Measurements from ENCODE around the gene LUC7L3.
"Not testable (repeated sequence)": the region's sequence is repeated elsewhere in the genome, so short reads cannot be mapped to it uniquely, and the experiment has no call there.

Gene LUC7L3

GRCh38 chr17:50790618-50791017, 71.2 kb downstream of the LUC7L3 start:
- DNase-seq = no peak

- DNase-seq = no peak
These were observed 72.7 kb downstream of the LUC7L3 start for GRCh38 chr17:50792132-50792531.

- DNase-seq = no peak
These were observed 73.6 kb downstream of the LUC7L3 start for GRCh38 chr17:50793007-50793406.

GRCh38 chr17:50794361-50794760, 75.0 kb downstream of the LUC7L3 start:
- DNase-seq = no peak

GRCh38 chr17:50797135-50797810, 77.9 kb downstream of the LUC7L3 start:
- DNase-seq = no peak

GRCh38 chr17:50798424-50799288, 79.3 kb downstream of the LUC7L3 start:
- no peak for DNase-seq

- no peak for DNase-seq
These were observed 80.2 kb downstream of the LUC7L3 start for GRCh38 chr17:50799582-50799981.

GRCh38 chr17:50800196-50800700, 80.8 kb downstream of the LUC7L3 start:
- DNase-seq = no peak

- DNase-seq = no peak
These were observed 83.5 kb downstream of the LUC7L3 start for GRCh38 chr17:50802609-50803571.

GRCh38 chr17:50803676-50804075, 84.3 kb downstream of the LUC7L3 start:
- DNase-seq = no peak

- not testable (repeated sequence) for DNase-seq
These were observed 85.5 kb downstream of the LUC7L3 start for GRCh38 chr17:50804749-50805475.

GRCh38 chr17:50805486-50805885, 86.1 kb downstream of the LUC7L3 start:
- no peak for DNase-seq
